Stromal cell of bone marrow (primary cell): ENCODE measurements around the gene VAPA.

ENCODE experiments used
- DNase-seq: peaks from one replicate; pipeline ENCODE4 v3.0.0-alpha.2; 2012; ENCODE audit warnings: low read depth

The VAPA gene

GRCh38 chr18:9915291-9916076, 1.7 kb downstream of the VAPA start:
- DNase-seq: no peak

GRCh38 chr18:9916077-9916639, 2.3 kb downstream of the VAPA start:
- DNase-seq: peak; percentile 17

DNA sequence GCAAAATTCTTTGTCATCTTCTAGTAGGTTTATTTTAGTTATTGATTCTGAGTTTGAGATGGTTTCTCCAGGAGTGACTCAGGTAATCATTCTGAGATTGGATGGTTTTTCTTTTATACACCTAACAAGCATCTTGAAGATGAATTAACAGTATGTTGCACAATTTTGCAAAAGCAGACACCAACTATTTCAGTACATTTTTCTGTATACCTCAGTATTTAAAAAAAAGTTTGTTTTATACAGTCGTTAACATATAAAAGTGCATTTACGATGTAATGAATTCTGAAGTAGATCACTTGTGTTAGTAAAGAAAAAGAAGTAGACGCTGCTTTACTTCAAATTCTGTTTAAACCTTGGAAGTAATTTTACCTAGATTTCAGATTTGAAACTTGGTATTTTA, 3.0 kb downstream of the VAPA start:
- no peak for DNase-seq

GRCh38 chr18:9918016-9918680, 4.3 kb downstream of the VAPA start:
- DNase-seq: no peak

- no peak for DNase-seq
Measured at GRCh38 chr18:9919564-9920232, 5.9 kb downstream of the VAPA start.

- no peak for DNase-seq
Measured at GRCh38 chr18:9922592-9923311, 8.9 kb downstream of the VAPA start.

DNA sequence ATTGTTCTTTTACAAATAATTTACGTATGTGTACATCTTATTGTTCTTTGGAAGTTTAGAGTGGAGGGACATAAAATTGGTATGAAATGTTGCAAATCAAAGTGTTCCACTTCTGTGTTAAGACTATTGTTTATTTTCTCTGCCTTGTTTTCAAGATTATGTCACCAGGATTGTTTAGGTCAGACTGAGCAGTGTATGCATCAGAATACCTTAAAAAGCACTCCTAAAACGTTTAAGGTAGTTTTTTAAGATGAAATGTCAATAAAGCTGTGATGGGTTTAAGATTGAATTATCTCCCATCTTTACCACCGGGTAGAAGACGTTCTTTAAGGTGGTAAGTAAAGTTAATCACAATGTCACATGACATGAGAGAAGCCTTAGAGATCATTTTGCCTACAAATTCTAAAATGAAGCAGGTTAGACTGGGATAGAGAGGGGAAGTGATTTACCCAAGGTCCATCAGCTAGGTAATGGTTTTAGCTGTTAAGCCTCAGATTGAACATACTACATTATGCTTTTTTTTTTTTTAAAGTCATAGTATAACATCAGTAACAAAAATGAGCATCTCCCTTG, 10.6 kb downstream of the VAPA start:
- DNase-seq: no peak

DNA sequence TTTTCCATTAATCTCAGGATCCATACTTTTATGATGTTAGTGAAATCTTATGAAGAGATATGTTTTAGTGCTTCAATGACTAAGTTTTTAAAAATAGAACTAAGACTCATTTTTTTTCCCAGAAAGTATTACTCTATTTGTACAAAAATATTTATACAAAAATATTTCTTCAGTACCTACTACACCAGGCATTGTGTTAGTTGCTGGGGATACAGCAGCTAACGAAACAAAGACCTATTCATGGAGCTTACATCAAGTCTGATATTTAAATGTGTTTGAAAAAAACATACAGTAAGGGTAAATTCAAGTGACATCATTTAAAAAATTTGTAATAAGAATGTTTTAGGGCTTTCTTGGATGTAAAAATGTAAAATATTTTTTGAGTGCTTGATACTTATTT, 11.6 kb downstream of the VAPA start:
- peak; percentile 42 for DNase-seq

DNA sequence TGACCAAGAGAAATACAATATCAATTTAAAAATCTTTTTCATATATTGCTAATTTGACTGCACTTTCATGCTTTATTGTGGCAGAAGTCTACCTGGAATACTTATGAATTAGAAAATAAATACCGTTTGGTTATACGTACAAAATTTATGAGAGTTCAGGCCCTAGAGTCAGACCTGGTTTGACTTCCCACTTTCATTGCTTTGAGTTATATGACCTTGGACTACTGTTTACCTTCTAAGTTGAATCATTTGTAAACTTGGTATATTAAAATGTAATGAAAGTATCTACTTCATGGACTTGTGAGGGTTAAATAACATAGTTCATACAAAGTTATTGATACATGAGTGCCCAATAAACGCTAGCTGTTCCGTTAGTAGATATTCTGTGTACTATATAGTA, 12.0 kb downstream of the VAPA start:
- no peak for DNase-seq

DNA sequence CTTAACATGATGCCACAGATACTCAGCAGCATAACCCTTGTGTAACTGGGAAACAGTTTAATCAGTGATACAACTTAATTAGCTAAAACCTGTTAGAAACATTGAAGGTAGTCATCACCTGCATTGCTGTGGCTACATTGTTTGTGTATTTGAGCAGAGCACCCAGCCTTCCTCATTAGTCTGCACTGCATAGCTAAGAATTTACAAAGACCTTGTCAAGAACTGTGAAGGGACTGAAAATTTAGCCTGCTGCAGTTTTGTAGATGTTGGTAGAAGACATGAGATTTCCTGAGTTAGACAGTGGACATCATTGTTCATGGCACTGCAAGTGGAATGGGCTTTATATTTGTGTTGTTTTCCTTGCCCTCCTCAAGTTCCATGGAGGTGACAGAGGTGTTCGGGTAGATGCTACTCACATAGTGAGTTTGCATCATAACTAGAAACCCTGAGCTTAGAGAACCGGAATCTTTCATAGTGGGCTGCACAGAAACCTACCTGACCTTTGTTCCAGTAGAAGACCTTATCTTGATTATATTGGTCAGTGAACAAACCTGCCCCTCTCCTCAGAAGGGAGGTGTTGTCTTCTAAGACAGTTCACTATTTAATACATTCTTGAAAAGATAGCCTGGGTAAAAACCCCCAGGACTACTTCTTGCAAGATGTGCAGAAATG, 12.5 kb downstream of the VAPA start:
- DNase-seq: no peak

- DNase-seq: no peak
Measured at GRCh38 chr18:9926977-9927376, 13.2 kb downstream of the VAPA start.

GRCh38 chr18:9927392-9928063, 13.7 kb downstream of the VAPA start:
- DNase-seq: no peak

GRCh38 chr18:9928646-9929259, 14.9 kb downstream of the VAPA start:
- DNase-seq: no peak

DNA sequence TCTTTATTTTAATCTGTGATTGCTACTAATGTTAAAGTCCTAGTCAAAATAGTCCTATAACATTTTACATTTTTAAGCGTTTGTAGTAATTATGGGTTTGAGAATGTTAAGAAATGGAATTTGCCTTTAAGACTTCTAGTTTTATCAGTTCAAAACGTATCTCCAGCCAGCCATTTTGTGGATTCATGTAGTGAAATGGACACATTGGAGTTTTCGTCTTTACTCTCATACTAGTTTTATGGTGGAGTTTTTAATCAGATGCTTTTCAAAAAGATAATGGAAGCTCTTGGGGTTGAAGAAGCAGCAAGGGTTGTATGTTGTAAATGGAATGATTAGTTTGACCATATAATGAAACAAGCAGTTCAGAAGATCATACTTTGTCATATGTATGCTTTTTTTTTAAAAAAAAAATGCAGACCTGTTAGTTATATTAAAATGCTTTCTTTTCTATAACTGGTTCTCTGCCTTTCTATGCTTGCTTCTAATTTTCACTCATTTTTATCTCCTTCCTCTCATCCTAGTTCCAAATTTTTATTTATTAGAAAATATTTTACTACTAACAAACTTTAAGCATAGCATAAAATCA, 16.6 kb downstream of the VAPA start:
- DNase-seq: no peak

DNA sequence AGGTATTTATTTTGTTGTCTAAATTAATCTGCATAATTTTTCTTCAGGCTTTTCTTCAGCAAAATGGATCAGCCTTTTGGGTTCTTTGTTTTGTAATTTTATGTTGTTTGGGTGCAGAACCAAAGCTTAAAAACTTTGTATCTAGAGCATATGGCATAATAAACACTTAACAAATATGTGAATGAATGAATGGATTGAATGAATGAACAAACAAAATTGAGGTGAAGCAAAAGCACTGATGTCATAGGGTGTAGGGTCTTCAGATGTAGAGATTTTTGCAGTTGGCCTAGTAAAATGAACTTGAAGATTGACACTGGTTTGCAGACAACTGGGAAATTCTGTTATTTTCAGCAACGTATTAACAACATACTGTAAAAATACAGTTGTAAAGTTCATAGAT, 17.3 kb downstream of the VAPA start:
- no peak for DNase-seq

DNA sequence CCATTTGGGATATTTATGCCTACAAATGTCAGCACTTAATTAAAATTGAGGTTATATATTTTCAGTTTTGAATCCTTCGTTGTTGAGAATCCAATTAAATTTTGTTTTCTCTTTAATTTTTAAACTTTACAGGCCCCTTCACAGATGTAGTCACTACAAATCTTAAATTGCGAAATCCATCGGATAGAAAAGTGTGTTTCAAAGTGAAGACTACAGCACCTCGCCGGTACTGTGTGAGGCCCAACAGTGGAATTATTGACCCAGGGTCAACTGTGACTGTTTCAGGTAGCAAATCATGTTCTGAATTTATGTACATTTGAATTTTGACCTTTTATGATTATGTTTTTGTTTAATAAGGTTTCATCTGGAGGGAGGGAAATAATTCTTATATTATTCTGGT, 17.9 kb downstream of the VAPA start:
- DNase-seq: no peak

DNA sequence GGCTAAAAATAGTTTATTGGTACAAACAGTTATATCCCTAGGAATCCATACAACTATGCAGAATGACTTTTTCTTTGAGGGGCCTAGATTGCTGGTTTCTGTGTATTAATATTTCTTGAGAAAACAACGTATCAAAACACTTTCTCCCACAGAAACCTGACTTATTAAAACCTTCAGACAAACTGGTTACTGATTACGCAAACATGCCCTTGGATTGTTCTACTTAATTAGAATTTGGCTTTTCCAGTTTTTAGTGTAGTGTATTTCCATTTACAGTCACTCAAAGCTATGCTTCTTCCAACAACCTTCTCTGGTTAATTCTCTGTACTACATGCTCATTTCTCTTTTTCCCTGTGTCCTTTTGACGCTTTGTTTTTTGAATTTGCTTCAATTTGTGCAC, 20.0 kb downstream of the VAPA start:
- DNase-seq: no peak

GRCh38 chr18:9934274-9934673, 20.5 kb downstream of the VAPA start:
- DNase-seq: no peak

GRCh38 chr18:9941103-9941502, 27.3 kb downstream of the VAPA start:
- no peak for DNase-seq

- DNase-seq: no peak
Measured at GRCh38 chr18:9941660-9942059, 27.8 kb downstream of the VAPA start.
